ENCODE measurements around the gene NRF1.

NRF1 gene

GRCh38 chr7:129742256-129742655 is 130.7 kb downstream of the NRF1 start:
- DNase-seq, result no peak

- no peak for DNase-seq
Observed at GRCh38 chr7:129746857-129747529, 135.5 kb downstream of the NRF1 start.

- no peak for DNase-seq
Observed at GRCh38 chr7:129748356-129749109, 137.0 kb downstream of the NRF1 start.

- no peak for DNase-seq
Observed at GRCh38 chr7:129750091-129750490, 138.6 kb downstream of the NRF1 start.

- no peak for DNase-seq
Observed at GRCh38 chr7:129750501-129750900, 139.0 kb downstream of the NRF1 start.

GRCh38 chr7:129751916-129752315 is 140.4 kb downstream of the NRF1 start:
- no peak for DNase-seq

- no peak for DNase-seq
Observed at GRCh38 chr7:129752760-129753159, 141.2 kb downstream of the NRF1 start.

GRCh38 chr7:129754406-129754805 is 142.9 kb downstream of the NRF1 start:
- no peak for DNase-seq

GRCh38 chr7:129757991-129758390 is 146.5 kb downstream of the NRF1 start:
- no peak for DNase-seq

- DNase-seq, result no peak
Observed at GRCh38 chr7:129762387-129762969, 151.0 kb downstream of the NRF1 start.

- DNase-seq, result no peak
Observed at GRCh38 chr7:129764247-129765084, 152.9 kb downstream of the NRF1 start.

- no peak for DNase-seq
Observed at GRCh38 chr7:129765352-129765751, 153.8 kb downstream of the NRF1 start.

GRCh38 chr7:129767120-129768015 is 155.8 kb downstream of the NRF1 start:
- DNase-seq, result no peak

- no peak for DNase-seq
Observed at GRCh38 chr7:129768614-129769399, 157.3 kb downstream of the NRF1 start.

- DNase-seq, result no peak
Observed at GRCh38 chr7:129769400-129769774, 157.9 kb downstream of the NRF1 start.

GRCh38 chr7:129769866-129770808 is 158.6 kb downstream of the NRF1 start:
- no peak for DNase-seq

GRCh38 chr7:129771201-129771927 is 159.8 kb downstream of the NRF1 start:
- DNase-seq, result no peak

- no peak for DNase-seq
Observed at GRCh38 chr7:129771928-129772479, 160.5 kb downstream of the NRF1 start.

- no peak for DNase-seq
Observed at GRCh38 chr7:129772646-129773280, 161.2 kb downstream of the NRF1 start.

Data from NCI-H1048 (cell line).